ENCODE measurements around the gene VPS35L.

The VPS35L gene, protein sequence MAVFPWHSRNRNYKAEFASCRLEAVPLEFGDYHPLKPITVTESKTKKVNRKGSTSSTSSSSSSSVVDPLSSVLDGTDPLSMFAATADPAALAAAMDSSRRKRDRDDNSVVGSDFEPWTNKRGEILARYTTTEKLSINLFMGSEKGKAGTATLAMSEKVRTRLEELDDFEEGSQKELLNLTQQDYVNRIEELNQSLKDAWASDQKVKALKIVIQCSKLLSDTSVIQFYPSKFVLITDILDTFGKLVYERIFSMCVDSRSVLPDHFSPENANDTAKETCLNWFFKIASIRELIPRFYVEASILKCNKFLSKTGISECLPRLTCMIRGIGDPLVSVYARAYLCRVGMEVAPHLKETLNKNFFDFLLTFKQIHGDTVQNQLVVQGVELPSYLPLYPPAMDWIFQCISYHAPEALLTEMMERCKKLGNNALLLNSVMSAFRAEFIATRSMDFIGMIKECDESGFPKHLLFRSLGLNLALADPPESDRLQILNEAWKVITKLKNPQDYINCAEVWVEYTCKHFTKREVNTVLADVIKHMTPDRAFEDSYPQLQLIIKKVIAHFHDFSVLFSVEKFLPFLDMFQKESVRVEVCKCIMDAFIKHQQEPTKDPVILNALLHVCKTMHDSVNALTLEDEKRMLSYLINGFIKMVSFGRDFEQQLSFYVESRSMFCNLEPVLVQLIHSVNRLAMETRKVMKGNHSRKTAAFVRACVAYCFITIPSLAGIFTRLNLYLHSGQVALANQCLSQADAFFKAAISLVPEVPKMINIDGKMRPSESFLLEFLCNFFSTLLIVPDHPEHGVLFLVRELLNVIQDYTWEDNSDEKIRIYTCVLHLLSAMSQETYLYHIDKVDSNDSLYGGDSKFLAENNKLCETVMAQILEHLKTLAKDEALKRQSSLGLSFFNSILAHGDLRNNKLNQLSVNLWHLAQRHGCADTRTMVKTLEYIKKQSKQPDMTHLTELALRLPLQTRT

DNA sequence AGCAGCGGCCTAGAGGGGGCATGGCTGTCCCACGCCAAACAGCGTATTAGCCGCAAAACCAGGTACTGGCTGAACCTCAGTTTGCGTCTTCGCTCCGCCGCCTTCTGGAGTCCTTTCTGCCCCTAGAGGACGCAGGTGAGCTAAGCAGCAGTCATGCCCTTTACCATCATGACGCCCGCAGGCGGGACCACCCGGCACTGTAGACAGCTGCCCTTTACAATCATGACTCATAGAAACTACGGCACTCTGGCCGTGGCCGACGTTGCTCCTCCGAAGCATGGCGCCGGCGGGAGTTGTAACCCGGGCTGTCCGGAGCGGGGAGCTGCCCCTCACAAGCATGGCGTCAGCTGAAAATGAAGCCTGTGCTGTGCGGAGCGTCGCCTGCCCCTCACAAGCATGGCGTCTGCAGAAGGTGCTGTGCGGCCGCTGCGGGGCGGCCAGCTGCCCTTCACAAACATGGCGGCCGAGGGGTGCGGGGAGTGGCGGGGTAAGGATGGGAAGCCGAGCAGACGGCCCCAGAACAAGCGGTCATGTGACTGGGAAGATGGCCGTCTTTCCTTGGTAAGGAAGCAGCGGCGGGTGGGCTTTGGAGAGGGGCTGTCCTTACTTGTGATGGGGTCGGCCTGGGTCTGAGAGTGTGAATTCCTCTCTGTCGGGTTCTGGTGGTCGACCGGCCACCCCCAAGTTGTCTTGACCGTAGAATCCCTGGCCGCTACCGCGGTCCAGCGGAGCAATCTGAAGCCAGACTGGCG, at the start of gene VPS35L:
TSS of gene VPS35L (plus strand) at position 518 of the 752 bp plus-strand sequence. CDS start at position 545, 27 bp downstream.
- peak; percentile 98 for DNase-seq (ENCODE audit: low spot score)

DNA sequence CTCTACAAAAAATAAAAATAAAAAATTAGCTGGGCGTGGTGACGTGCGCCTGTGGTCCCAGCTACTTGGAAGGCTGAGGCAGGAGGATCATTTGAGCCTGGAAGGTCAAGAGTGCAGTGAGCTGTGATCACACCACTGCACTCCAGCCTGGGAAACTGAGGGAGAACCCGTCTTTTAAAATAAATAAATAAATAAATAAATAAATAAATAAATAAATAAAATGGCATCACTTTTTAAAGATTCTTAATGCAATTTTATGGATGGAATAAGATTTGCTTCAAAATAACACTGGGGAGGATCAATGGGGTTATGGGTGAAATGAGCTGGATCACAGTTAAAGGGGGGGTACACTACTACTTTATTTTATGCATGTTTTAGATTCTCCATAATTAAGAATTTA, 48.5 kb upstream of the VPS35L start:
- DNase-seq (ENCODE audit: low spot score), result no peak

DNA sequence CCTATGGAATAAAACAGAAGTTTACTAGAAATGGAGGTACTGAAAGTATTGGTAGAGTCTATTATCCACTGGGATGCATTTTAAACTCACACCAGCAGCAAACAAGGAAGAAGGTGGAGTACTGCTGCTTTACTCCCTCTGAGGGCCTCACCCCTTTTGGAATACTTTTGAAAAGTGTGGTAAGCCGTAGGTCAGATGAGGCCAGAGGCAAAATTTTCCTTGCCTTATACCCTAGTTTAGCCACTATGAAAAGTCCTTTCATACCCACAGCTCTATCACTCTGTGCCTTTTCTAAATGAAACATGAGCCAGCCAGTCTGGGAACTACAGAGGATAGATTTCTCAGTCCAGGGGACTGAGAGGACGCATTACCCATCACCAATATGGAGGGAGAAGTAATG, 47.6 kb upstream of the VPS35L start:
- DNase-seq (ENCODE audit: low spot score), result no peak

DNA sequence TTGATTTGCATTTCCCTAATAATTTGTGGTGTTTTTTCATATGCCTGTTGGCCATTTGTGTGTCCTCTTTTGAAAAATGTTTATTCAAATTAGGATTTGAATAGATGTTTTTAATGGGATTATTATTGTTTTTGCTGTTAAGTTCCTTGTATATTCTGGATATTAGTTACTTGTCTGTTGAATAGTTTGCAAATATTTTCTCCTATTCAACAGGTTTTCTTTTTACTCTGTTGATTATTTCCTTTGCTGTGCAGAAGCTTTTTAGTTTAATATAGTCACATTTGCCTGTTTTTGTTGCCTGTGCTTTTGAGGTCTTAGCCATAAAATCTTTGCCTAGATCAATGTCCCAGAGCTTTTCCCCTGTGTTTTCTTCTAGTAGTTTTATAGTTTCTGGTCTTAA, 43.2 kb upstream of the VPS35L start:
- no peak for DNase-seq (ENCODE audit: low spot score)

DNA sequence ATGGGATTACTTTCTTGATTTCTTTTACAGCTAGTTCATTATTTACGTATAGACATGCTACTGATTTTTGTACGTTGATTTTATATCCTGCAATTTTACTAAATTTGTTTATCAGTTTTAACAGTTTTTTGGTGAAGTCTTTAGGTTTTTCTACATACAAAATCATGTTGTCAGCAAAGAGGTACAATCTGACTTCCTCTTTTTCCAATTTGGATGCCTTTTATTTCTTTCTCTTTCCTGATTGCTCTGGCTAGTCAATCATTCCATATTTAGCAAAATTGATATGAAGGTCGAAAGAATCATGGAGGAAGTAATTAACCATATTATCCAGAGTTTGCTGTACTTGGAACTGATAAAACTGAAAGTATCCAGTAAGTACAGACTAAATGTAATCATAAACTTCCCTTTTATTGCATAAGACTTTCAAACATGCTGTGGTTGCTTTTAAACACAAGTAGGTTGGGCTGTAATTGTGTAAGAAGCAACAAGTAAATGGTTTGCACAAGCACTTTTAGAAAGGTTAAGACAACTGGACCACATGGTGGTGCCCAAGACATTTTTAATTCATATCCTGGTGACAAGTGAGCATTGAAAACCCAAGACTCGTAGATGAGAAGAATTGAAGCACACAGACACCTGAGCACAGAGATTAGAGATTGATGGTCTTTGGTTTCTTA, 42.0 kb upstream of the VPS35L start:
- DNase-seq (ENCODE audit: low spot score), result no peak

DNA sequence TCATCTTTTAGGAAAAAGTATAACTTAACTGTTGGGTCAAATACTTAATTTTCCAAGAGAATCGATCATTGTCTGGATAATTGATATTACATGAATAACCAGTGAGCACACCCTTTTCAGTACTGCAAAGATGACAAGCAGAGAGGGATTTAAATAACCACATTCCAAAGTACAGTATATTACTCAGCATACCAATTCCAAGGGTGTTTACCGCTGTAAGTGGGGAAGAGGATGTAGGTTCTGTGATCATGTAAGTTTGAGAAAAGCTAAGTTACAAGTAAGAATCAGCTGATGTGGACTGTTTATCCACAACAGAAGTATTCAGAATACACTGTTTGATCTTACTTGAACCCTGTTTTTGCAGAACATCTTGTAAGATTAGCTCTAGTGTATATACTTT, 39.7 kb upstream of the VPS35L start:
- no peak for DNase-seq (ENCODE audit: low spot score)

DNA sequence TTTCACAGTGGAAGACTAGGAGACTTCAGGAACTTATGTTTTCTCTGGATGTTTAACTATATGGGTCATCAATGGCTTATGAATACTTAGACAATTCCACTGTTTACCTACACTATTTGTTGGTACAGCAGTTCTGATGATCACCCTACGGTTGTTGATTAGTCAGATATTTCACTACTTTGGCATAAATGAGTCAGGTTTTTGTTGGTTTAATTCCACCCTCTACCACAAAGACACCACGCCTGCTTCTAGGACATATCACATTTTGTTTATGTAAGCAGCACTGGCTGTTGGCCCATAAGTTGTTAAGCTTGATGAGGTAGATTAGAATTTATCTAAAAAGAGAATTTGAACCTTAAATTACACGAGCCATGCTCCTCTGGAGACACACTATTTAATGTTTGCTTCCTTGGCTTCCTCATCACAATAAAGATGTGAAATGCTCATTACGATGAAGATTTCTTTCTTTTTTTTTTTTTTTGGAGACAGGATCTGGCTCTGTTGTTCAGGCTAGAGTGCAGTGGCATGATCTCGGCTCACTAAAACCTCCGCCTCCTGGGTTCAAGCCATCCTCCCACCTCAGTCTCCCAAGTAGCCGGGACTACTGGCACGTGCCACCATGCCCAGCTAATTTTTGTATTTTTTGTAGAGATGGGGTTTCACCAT, 37.9 kb upstream of the VPS35L start:
- no peak for DNase-seq (ENCODE audit: low spot score)

DNA sequence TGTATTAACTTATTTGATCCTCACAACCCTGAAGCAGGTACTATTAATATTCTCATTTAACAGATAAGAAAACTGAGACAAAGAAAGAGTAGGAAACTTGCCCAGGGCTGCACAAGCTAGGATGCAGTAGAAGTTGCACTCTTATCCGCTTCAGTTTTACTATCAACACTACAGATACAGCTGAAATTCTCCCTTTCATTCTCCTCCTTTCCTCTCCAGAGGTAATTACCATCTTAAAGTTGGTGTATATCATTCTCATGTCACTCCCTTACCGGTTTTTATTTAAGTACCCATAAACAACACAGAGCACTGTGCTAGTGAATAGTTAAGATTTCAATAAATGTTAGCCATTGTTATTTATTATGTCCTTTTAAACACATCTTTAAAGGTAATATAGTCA, 37.1 kb upstream of the VPS35L start:
- no peak for DNase-seq (ENCODE audit: low spot score)

DNA sequence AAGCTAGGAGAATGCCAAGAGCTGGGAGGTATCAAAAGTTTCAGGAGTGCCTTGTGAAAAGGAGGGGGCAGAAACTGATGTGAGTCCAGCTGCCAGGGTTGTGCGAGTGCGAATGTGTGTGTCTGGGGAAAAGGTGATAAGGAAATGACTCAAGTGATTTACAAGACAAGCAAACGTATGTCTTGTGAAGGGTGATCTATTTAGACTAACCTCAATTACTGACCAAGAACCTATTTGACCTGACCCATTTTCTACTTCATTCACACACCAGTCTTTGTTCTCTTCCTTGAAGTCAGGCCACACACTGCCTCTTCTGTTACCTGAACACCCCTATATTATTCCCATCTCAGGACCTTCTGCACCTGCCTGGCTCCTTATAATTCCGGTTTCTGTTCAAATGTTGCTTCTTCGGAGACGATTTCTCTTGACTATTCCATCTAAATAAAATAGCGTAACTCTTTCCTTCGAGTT, 34.6 kb upstream of the VPS35L start:
- peak; percentile 14 for DNase-seq (ENCODE audit: low spot score)

DNA sequence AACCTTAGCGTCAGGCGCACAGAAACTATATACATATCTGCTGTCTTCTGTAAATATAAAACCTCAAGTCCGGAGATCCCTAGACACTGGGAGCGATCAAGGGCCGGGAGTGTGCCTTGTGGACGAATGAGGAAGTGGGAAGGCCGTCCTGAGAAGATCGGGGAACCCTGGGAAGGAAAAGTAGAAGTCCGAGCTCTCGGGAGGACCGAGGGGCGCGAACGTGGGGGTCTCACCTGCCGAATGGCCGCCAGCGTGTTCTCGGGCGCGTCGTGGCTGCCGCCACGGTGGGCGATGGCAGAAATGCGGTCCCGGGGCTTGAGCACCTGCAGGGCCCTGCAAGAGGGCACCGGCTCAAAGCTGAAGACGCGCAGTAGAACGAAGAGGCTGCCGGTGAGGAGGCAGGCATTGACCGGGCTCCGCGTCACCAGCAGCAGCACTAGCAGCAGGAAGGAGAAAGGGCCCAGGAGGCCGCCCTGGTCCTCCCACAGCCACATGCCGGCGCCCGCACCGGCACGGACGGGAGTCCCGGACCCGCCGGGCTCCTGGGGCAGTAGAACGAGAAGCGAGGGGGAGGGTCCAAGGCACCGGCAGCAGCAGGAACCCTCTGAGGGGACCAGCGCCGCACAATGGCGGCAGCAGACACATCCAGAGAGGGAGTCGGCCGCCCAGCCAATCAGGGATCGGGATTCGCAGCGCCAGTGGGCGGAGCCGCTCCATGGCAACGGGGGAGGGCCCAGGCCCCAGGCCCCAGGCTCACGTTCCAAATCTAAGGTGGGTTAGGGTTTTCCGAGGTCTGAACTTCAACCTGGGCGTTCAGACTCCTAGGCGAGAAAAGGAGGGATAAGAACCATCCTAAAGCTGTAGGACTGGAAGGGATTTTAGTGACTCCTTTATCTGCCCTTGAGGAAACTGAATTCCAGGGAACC, 33.8 kb upstream of the VPS35L start, which contains the start of gene GDE1:
TSS of gene GDE1 (minus strand) at position 628 of the 926 bp plus-strand sequence. CDS start at position 494, 134 bp downstream.
- DNase-seq (ENCODE audit: low spot score), result peak; percentile 98

DNA sequence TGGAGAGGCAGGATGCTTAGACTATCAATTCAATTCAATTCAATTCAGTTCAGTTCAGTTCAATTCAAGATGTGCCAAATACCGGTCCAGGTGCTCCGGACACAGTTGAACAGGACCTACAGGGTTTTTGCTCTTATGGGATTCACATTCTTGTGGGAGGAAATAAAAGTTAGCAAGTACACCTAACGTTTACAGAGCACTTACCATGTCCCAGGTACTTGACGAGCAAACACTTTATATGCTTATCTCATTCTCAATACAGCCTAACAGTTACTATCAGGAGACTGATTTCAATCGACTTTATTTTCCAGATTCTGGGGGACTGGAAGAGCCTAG, 33.1 kb upstream of the VPS35L start:
- DNase-seq (ENCODE audit: low spot score), result no peak

DNA sequence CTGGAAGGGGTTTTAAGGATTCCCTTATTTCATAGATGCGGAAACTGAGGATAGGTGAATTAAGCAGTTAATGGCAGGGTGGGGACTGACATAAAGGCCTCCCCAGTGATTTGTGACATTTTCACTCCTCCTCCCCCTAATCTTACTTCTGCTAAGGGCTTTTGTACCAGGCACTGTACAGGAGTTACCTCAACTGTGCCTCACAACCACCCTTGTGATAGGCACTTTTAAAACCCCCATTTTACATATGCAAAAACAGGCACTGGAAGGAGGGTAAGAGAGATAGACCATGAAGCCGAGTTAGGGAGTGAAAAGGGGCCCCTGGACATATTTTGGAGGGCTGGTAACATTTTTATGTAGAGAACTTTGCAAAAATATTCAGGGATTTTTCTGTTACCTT, 32.7 kb upstream of the VPS35L start:
- DNase-seq (ENCODE audit: low spot score), result no peak

DNA sequence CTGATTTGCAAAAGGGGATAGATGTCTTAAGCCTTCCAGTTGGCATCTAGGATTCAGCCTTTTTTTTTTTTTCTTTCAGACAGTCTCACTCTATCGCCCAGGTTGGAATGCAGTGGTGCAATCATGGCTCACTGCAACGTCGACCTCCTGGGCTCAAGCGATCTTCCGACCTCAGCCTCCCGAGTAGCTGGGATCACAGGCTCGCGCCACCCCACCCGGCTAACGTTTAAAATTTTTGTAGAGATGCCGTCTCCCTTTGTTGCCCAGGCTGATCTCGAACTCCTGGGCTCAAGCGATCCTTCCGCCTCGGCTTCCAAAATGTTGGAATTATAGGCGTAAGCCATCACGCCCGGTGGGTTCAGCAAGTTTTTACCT, 32.3 kb upstream of the VPS35L start:
- no peak for DNase-seq (ENCODE audit: low spot score)

DNA sequence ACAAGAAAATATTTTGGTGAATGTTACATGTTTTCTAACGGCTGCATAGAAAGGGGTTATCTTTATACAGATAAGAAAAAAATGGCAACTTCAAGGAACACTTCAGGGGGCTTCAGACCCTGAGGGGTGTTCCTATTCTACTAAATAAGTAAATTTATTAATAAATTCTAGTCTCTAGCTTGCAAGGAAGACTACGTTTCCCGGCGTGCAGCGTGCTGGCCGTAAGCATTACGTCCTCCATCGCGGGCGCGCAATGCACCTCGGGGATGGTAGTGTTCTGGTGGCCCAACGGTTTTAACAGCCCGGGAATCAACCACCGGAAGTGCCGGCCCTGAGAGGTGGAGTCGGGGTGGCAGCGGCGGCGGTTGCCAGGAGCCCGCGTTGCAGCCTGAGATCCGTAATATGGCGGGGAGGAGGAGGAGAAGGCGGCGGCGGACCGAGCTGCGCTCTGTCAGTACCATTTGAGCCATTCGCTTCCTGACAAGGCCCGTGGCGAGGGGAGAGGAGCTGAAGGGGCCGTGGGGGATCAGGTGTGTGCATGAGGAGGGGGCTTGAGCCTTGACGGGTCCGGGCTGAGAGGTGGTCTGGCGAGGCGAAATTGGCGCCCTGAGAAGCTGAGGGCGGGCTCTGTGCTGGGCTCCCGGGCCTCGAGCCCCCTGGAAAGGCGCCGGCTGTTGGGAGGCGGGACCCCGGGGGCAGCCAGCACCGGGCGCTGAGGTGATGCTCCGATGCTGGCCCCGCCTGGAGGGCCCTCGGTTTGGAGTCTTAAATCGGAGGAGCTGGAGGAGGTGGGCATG, 31.7 kb upstream of the VPS35L start, which contains the start of gene CCP110:
TSS of gene CCP110 (plus strand) at position 384 of the 797 bp plus-strand sequence. CDS start 3,940 bp downstream, outside the sequence.
- DNase-seq (ENCODE audit: low spot score), result peak; percentile 97

DNA sequence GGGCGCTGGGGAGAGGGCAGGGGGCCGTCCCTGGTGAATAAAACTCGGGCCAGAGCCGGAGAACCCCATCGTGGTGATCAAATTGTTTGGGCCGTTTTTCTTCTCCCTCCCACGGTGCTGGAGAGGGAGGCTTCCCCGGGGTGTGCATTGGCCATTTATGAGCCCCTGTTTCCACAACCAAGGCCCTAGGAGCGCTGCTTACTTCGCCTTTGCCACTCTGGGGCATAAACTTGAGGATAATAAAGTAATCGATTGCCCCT, 31.2 kb upstream of the VPS35L start:
- DNase-seq (ENCODE audit: low spot score), result no peak

DNA sequence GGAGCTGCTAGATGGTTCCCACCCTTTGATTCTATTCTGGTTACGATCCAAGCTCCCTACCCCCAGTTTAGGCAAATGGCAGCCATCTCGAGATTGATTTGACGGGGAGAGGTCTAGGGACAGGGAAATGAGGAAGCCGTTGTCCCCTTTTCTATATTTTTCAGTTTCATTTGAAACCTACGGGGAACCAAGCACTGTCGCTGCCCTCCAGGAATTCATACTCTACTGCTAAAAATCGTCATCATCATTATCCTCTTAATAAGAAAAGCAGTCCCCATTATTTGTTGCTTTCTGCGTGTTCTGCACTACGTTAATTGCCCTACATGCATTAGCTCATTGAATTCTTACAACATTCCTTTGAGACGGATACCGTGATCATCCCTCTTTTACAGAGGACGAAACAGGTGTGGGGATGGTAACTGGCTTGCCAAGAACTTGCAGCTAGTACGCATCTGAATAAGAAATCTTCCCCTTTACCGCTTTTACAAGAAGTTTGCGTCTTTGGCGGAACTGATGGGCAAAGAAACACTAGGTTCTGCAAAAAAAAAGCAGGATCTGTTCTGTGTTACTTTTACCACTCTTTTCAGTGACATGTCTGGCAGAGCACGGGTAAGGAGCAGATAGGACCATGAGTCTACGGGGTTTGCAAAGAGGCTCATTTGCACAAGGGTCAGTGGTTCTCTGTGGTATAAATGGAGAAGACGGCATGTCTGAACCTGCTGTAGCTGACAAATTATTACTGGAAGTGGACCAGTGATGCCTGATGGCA, 30.7 kb upstream of the VPS35L start:
- DNase-seq (ENCODE audit: low spot score), result no peak

DNA sequence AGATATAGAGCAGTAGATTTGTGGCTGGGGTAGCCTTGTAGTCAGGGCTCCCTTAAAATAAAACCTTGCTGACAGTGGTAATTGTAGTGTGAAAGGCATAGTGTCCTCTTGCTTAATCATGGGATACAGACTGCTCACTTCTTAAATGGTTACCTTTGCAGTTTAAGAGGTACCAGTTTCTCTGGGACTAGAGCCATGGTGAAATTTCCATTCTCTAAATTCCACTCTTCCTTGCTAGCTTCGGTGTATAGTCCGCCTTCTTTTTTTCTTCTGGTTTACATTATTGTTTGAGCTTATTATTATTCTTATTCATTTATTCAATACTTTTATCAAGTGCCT, 30.1 kb upstream of the VPS35L start:
- no peak for DNase-seq (ENCODE audit: low spot score)

DNA sequence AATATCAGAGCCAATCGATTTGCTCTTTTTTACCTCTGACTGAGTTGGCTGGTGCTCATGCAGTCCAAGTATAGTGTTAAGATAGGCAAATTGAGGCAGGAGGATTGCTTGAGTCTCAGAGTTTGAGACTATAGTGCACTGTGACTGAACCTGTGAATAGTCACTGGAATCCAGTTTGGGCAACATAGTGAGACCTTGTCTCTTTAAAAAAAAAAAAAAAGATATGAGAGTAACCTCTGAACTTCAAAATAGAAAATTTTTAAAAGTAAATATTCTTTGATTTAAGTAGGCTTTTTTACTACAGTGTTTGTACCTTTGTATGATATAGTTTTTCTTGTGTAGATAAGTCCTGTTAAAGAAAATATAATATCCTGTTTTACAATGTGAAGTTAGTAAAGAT, 28.3 kb upstream of the VPS35L start:
- DNase-seq (ENCODE audit: low spot score), result no peak

DNA sequence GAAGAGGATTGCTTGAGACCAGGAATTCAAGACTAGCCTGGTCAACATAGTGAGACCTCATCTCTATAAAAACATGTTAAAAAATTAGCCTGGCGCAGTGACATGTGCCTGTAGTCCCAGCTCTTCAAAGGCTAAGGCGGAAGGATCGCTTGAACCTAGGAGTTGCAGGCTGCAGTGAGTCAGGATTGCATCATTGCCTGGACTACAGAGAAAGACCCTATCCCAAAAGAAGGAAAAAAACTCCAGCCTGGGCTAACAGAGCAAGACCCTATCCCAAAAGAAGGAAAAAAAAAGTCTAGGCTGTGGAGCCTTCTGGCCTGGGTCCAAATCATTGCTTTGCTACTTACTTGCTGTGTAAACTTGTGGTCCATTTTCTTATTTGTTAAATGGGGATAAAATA, 26.8 kb upstream of the VPS35L start:
- no peak for DNase-seq (ENCODE audit: low spot score)
